ENCODE results near the gene F11.

Gene F11

DNA sequence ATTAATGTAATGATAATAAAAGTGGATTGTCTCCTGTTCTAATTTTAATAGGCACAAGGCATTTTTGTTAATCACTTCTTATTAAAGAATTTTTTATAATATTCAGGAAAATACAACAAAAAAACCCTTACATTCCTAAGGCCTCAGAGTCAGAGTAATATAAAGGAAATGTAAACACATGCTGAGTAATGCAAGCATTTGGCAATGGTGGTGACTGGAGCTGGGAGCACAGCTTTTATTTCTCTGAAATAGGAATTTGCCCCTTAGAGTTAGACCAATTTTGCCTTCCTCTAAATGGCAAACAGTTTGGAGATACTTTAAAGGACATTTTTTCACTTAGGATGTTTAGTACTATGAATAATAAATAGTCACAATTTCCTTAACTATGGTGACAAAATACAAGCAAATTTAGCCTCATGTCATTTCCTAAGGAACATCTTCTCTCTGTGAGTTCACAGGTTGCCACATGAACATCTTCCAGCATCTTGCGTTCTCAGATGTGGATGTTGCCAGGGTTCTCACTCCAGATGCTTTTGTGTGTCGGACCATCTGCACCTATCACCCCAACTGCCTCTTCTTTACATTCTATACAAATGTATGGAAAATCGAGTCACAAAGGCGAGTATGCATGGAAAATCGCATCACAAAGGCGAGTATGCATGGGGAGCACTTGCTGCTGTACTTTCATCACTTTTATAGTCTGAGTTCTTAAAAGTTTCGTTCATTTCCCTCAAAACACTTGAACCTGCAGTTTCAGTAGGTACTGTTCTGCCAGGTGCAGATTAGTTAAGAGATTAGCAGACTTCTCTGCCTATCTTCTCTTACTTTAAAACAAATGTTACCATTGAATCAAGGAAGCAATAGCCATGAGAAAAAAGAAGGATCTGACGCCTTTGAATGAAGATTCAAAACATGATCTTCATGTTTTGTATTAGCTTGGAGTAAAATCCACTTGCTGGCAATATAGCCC, 15.9 kb upstream of the F11 start:
- TF ChIP-seq, protein P1, sequence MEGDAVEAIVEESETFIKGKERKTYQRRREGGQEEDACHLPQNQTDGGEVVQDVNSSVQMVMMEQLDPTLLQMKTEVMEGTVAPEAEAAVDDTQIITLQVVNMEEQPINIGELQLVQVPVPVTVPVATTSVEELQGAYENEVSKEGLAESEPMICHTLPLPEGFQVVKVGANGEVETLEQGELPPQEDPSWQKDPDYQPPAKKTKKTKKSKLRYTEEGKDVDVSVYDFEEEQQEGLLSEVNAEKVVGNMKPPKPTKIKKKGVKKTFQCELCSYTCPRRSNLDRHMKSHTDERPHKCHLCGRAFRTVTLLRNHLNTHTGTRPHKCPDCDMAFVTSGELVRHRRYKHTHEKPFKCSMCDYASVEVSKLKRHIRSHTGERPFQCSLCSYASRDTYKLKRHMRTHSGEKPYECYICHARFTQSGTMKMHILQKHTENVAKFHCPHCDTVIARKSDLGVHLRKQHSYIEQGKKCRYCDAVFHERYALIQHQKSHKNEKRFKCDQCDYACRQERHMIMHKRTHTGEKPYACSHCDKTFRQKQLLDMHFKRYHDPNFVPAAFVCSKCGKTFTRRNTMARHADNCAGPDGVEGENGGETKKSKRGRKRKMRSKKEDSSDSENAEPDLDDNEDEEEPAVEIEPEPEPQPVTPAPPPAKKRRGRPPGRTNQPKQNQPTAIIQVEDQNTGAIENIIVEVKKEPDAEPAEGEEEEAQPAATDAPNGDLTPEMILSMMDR (IDR thresholded peaks at IDR 0.05; ENCODE audit: low read depth, low read length): no peak
- H3K4me3 ChIP-seq (ENCODE audit: low read depth, low read length): no peak overlapping the region
- no peak for DNase-seq (ENCODE audit: low read depth, low spot score)
- in situ Hi-C loops (cut with HindIII; ENCODE audit: low sequenced_read_pairs): no loop called here

- TF ChIP-seq, protein P1 (IDR thresholded peaks at IDR 0.05; ENCODE audit: low read depth, low read length): no peak
- no peak overlapping the region for H3K4me3 ChIP-seq (ENCODE audit: low read depth, low read length)
- no peak for DNase-seq (ENCODE audit: low read depth, low spot score)
- in situ Hi-C loops (cut with HindIII; ENCODE audit: low sequenced_read_pairs): no loop called here
These were observed 15.2 kb upstream of the F11 start for GRCh38 chr4:186250760-186251159.

DNA sequence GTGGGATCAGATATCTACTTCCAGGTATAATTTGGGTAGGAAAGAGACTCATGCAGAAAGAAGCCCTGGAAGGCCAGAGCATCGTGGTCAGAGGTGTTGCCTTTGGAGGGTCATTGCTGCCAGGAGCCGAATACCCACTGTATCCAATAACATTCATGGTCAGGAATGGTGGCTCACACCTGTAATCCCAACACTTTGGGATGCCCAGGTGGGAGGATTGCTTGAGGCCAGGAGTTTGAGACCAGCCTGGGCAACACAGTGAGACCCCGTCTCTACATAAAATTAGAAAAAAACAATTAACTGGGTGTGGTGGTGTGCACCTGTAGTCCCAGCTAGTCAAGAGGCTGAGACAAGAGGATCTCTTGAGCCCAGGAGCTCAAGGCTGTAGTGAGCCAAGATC, 10.9 kb upstream of the F11 start:
- TF ChIP-seq, protein P1 (IDR thresholded peaks at IDR 0.05; ENCODE audit: low read depth, low read length): no peak
- DNase-seq (ENCODE audit: low read depth, low spot score): no peak
- in situ Hi-C loops (cut with HindIII; ENCODE audit: low sequenced_read_pairs): no loop called here

GRCh38 chr4:186258216-186258811, 7.7 kb upstream of the F11 start:
- H3K4me3 ChIP-seq (ENCODE audit: low read depth, low read length): no peak overlapping the region
- TF ChIP-seq, protein P1 (IDR thresholded peaks at IDR 0.05; ENCODE audit: low read depth, low read length): no peak
- in situ Hi-C loops (cut with HindIII; ENCODE audit: low sequenced_read_pairs): no loop called here
- no peak for DNase-seq (ENCODE audit: low read depth, low spot score)

More for the DNA sequence above, 10.9 kb upstream of the F11 start:
- H3K4me3 ChIP-seq (ENCODE audit: low read depth, low read length): no peak overlapping the region

DNA sequence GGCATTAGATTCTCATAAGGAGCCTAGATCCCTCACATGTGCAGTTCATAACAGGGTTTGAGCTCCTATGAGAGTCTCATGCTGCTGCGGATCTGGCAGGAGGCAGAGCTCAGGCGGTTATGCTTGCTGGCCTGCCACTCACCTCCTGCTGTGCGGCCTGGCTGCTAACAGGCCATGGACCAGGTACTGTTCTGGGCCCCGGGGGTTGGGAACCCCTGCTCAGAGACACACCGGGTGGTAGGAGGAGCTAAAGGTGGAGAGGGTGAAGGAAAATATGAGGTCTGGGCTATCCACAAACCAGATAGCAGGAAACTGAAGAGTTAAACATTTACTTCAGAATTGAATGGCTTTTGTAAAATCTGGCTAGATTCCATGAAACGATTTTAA, 5.9 kb upstream of the F11 start:
- no peak overlapping the region for H3K4me3 ChIP-seq (ENCODE audit: low read depth, low read length)
- in situ Hi-C loops (cut with HindIII; ENCODE audit: low sequenced_read_pairs): no loop called here
- DNase-seq (ENCODE audit: low read depth, low spot score): no peak
- TF ChIP-seq, protein P1 (IDR thresholded peaks at IDR 0.05; ENCODE audit: low read depth, low read length): no peak

- TF ChIP-seq, protein P1 (IDR thresholded peaks at IDR 0.05; ENCODE audit: low read depth, low read length): no peak
- in situ Hi-C loops (cut with HindIII; ENCODE audit: low sequenced_read_pairs): no loop called here
- H3K4me3 ChIP-seq (ENCODE audit: low read depth, low read length): no peak overlapping the region
- DNase-seq (ENCODE audit: low read depth, low spot score): no peak
These were observed 5.2 kb upstream of the F11 start for GRCh38 chr4:186260504-186261448.
